K562 (cell line): ENCODE measurements around the gene CD164L2. TPM values are rescaled to one million over a fixed set of nuclear protein-coding genes. Genes with fewer than 3 reads are reported as not detected.
A peak's percentile ranks its signal among the peaks of the same experiment; 100 is the strongest.

Source experiments
- ATAC-seq: fragments of 200-7000 bp; cut with Tn5 transposase; 3 replicates; pipeline ENCODE4 v1.9.1; 2020; ENCODE audit warnings: moderate library complexity
- BruUV-seq: library from RNA; stranded (reverse); fragments of 400-500 nt; replicated peaks from 2 replicates; lab custom pipeline; 2021; lab: Mats Ljungman, UMichigan
- CTCF ChIA-PET: fragments of 300-600 bp; formaldehyde crosslinking; extraction: SDS; loops from one replicate; lab custom pipeline; 2021; ENCODE audit warnings: low intra/inter-chr PET ratio; lab: Yijun Ruan, JAX
- POLR2A ChIA-PET: fragments of 300-600, 350-650 bp; sonication (Branson Sonifier 250); formaldehyde crosslinking; extraction: SDS; loops from one replicate; lab custom pipeline; 2021; ENCODE audit warnings: antibody characterized with exemption, inconsistent platforms; lab: Yijun Ruan, JAX
- DNase-seq, 4 experiments: peaks; one replicate each; pipeline versions ENCODE4 v3.0.0 to v3.0.0-alpha.2; 2011 to 2018; ENCODE audit warnings: low spot score in 3 of 4, mixed read lengths in 3 of 4; ENCODE audit errors: extremely low read depth in 1 of 4
- FAIRE-seq: peaks from 2 replicates; lab custom pipeline; 2011; peaks lifted over from hg19 to GRCh38; lab: Jason Lieb, UNC
- H2AFZ ChIP-seq: 2 replicates; pipeline ENCODE4 v1.6.0; 2011; ENCODE audit warnings: low read depth, low read length, control low read depth, inconsistent platforms
- H3K27ac ChIP-seq: fragments of 200-600 bp; 3 replicates; pipeline ENCODE4 v1.8.0; 2011; ENCODE audit warnings: low read depth, mild to moderate bottlenecking, control low read depth, inconsistent platforms, low read length, moderate library complexity, mixed read lengths; ENCODE audit errors: extremely low read depth
- H3K27me3 ChIP-seq, 2 experiments: fragments of 300-600 bp in 1 of 2; 2 replicates in 1 of 2; 3 replicates in 1 of 2; pipeline versions ENCODE4 v1.6.0 to v1.8.0; 2011; ENCODE audit warnings: inconsistent platforms in 2 of 2, low read length in 2 of 2, mild to moderate bottlenecking in 1 of 2, mixed read lengths in 1 of 2, moderate library complexity in 1 of 2; ENCODE audit not compliant: control insufficient read depth in 2 of 2, insufficient read depth in 2 of 2
- H3K36me3 ChIP-seq: fragments of 300-600 bp; 3 replicates; pipeline ENCODE4 v1.8.0; 2011; ENCODE audit warnings: mild to moderate bottlenecking, low read length, inconsistent platforms; ENCODE audit not compliant: control insufficient read depth, insufficient read depth
- H3K4me1 ChIP-seq, 2 experiments: fragments of 200-600 bp in 1 of 2; replicated peaks in 1 of 2; 2 replicates in 1 of 2; 3 replicates in 1 of 2; pipeline versions ENCODE4 v1.5.1 to v1.8.0; 2011; ENCODE audit warnings: inconsistent platforms in 2 of 2, low read length in 2 of 2, mild to moderate bottlenecking in 1 of 2, mixed read lengths in 1 of 2, moderate library complexity in 1 of 2; ENCODE audit not compliant: control insufficient read depth in 2 of 2, insufficient read depth in 2 of 2
- H3K4me2 ChIP-seq: 2 replicates; pipeline ENCODE4 v1.6.1; 2011; ENCODE audit warnings: low read length, control low read depth, inconsistent platforms, mixed read lengths; ENCODE audit not compliant: insufficient read depth
- H3K4me3 ChIP-seq: fragments of 200-600 bp; sonication (generic), shearing (Covaris generic); 2 replicates; pipeline ENCODE4 v1.5.1; 2016; ENCODE audit warnings: control low read depth, inconsistent platforms
- H3K79me2 ChIP-seq: fragments of 200-600 bp; 3 replicates; pipeline ENCODE4 v1.8.0; 2011; ENCODE audit warnings: low read length, inconsistent platforms; ENCODE audit not compliant: control insufficient read depth, insufficient read depth
- H3K9ac ChIP-seq, 2 experiments: 2 replicates each; pipeline versions ENCODE4 v1.6.0 to v1.6.1; 2011; ENCODE audit warnings: low read depth in 2 of 2, low read length in 2 of 2, control low read depth in 1 of 2, inconsistent platforms in 1 of 2, mild to moderate bottlenecking in 1 of 2, mixed read lengths in 1 of 2; ENCODE audit not compliant: insufficient read depth in 1 of 2
- H3K9me1 ChIP-seq: one replicate; pipeline ENCODE4 v1.6.0; 2011; ENCODE audit warnings: inconsistent platforms, mild to moderate bottlenecking, low read length, moderate library complexity; ENCODE audit not compliant: control insufficient read depth, insufficient read depth
- H3K9me3 ChIP-seq: replicated peaks from 2 replicates; pipeline ENCODE4 v1.5.1; 2011; ENCODE audit warnings: low read depth, low read length, inconsistent platforms; ENCODE audit not compliant: control insufficient read depth, insufficient read depth
- H4K20me1 ChIP-seq: replicated peaks from 2 replicates; pipeline ENCODE4 v1.6.1; 2011; ENCODE audit warnings: low read length, inconsistent platforms, mixed read lengths; ENCODE audit not compliant: control insufficient read depth, insufficient read depth
- ARID2 ChIP-seq: fragments of 450-650 bp; IDR thresholded peaks from 2 replicates; pipeline ENCODE4 v1.6.1; 2017; ENCODE audit warnings: antibody characterized with exemption, mild to moderate bottlenecking
- CGGBP1 ChIP-seq: fragments of 250-450 bp; sonication (Bioruptor Pico); IDR thresholded peaks from 2 replicates; pipeline ENCODE4 v1.9.0; 2021; ENCODE audit warnings: mild to moderate bottlenecking
- E4F1 ChIP-seq: fragments of 250-450 bp; sonication (Bioruptor Pico); IDR thresholded peaks from 2 replicates; pipeline ENCODE4 v1.5.0; 2021; ENCODE audit warnings: mild to moderate bottlenecking, borderline replicate concordance
- FOXM1 ChIP-seq, 2 experiments: fragments of 450-650 bp in 1 of 2; sonication (generic) in 1 of 2; formaldehyde crosslinking in 1 of 2; IDR thresholded peaks; 2 replicates each; pipeline versions ENCODE4 v1.6.1 to v1.9.0; 2017 to 2022; ENCODE audit warnings: low read depth in 2 of 2, mild to moderate bottlenecking in 2 of 2, missing genetic modification reagents in 1 of 2, moderate library complexity in 1 of 2
- FOXP1 ChIP-seq: sonication (generic); formaldehyde crosslinking; IDR thresholded peaks from 2 replicates; pipeline ENCODE4 v1.8.0; 2022; ENCODE audit warnings: mild to moderate bottlenecking, missing genetic modification reagents
- GATAD2B ChIP-seq: fragments of 450-650 bp; IDR thresholded peaks from 2 replicates; pipeline ENCODE4 v1.6.1; 2017; ENCODE audit warnings: mild to moderate bottlenecking, borderline replicate concordance
- NR2C1 ChIP-seq, 2 experiments: fragments of 450-650 bp; IDR thresholded peaks; 2 replicates each; pipeline ENCODE4 v1.6.1; 2017; ENCODE audit warnings: mild to moderate bottlenecking in 2 of 2, antibody characterized with exemption in 1 of 2, inconsistent platforms in 1 of 2, missing compliant biosample characterization in 1 of 2, missing genetic modification characterization in 1 of 2
- POLR2AphosphoS2 ChIP-seq: IDR thresholded peaks from 2 replicates; pipeline ENCODE4 v1.6.1; 2012; ENCODE audit warnings: low read length, improper control_type of control experiment
- POLR2G ChIP-seq: fragments of 200-400 bp; formaldehyde crosslinking; IDR thresholded peaks from 2 replicates; pipeline ENCODE4 v1.6.1; 2017; ENCODE audit warnings: low read depth, mild to moderate bottlenecking, antibody characterized with exemption, low read length, moderate library complexity
- RBFOX2 ChIP-seq: fragments of 200-400 bp; formaldehyde crosslinking; IDR thresholded peaks from 2 replicates; pipeline ENCODE4 v1.6.1; 2017; ENCODE audit warnings: low read depth, mild to moderate bottlenecking, low read length, moderate library complexity
- SP1 ChIP-seq: sonication (generic); formaldehyde crosslinking; IDR thresholded peaks from 2 replicates; pipeline ENCODE4 v1.8.1; 2022; ENCODE audit warnings: mild to moderate bottlenecking, missing genetic modification reagents
- ZC3H4 ChIP-seq: sonication (generic); formaldehyde crosslinking; IDR thresholded peaks from 2 replicates; pipeline ENCODE4 v1.9.0; 2021; ENCODE audit warnings: missing genetic modification reagents, borderline replicate concordance
- ZNF589 ChIP-seq: fragments of 200-800 bp; sonication (Bioruptor generic); IDR thresholded peaks from 2 replicates; pipeline ENCODE4 v1.6.1; 2016; ENCODE audit warnings: low read depth, missing genetic modification characterization, missing compliant biosample characterization
- ZNF707 ChIP-seq: fragments of 250-450 bp; sonication (Bioruptor Pico); conservative IDR thresholded peaks from 2 replicates; pipeline ENCODE4 v1.8.0; 2022; ENCODE audit warnings: inconsistent platforms, mild to moderate bottlenecking, moderate library complexity
- WGBS: fragments of 100-300 bp; shearing (Covaris generic); methylation state at CpG from one replicate; pipeline ENCODE4 v1.1.6; 2016; ENCODE audit warnings: low coverage, mixed read lengths; ENCODE audit not compliant: insufficient coverage; ENCODE audit errors: missing lambda C conversion rate; 5-methylcytosine and 5-hydroxymethylcytosine counted together
- in situ Hi-C: fragments of 300-500 bp; cut with MboI; formaldehyde crosslinking; loops from 4 replicates; pipeline ENCODE4 v1.15.0; 2018; ENCODE audit warnings: inconsistent platforms, mixed read lengths
- intact Hi-C: fragments of 100-400 bp; cut with micrococcal nuclease; formaldehyde crosslinking; loops from 2 replicates; pipeline ENCODE4 v1.14.2; 2022
- polyA plus RNA-seq, 8 experiments: library from polyadenylated mRNA; depleted of rRNA in 4 of 8; stranded (reverse) in 5 of 8; unstranded in 3 of 8; fragments of >200 nt; fragmentation: Nextera tagmentation in 2 of 8; fragmentation: Illumina TruSeq in 1 of 8; extraction: Ambion mirVana in 2 of 8; extraction: Trizol in 1 of 8; gene quantifications; 2 replicates each; pipeline versions ENCODE4 v1.2.1 to v1.2.3, GENCODE V29; 2011 to 2014; ENCODE audit warnings: inconsistent platforms in 1 of 8, missing spikeins in 1 of 8
- total RNA-seq, 7 experiments: library from RNA; depleted of rRNA in 6 of 7; stranded (reverse); fragments of >200 nt in 6 of 7; fragmentation: Illumina TruSeq in 2 of 7; extraction: Trizol in 2 of 7; gene quantifications; 2 replicates each; pipeline versions ENCODE4 v1.2.1 to v1.2.3, GENCODE V29; 2011 to 2021; ENCODE audit warnings: low replicate concordance in 1 of 7

The CD164L2 gene
- total and polyA plus RNA-seq, 9 of the 15 experiments (the other 6 are each of a cell fraction or from before 2014, with no cell fraction given) = 0.08 to 0.92 (median 0.38) TPM; not detected in 1

GRCh38 chr1:27333717-27334279 lies 49.3 kb downstream of the CD164L2 start:
- peaks cover 11% of the 10 kb centered on the region; the same call in 2 of the 3 replicates for H3K79me2 ChIP-seq
- TF ChIP-seq POLR2AphosphoS2 (0 out of 2 replicates have a peak, but pooled peaks have one; percentile 54), NR2C1 (IDR thresholded peaks at IDR 0.05) (no peak), NR2C1 (tag; IDR thresholded peaks at IDR 0.05) (no peak), POLR2G (peak; percentile 59), SP1 (CRISPR knock-in tag) (no peak), GATAD2B (no peak), CGGBP1 (CRISPR knock-in tag) (no peak), E4F1 (CRISPR knock-in tag) (no peak), ZNF589 (no peak), RBFOX2 (peak; percentile 33; the same call in 1 of the 2 replicates), ZNF707 (no peak), FOXM1 (IDR thresholded peaks at IDR 0.05; ENCODE audit: low read depth) (no peak), FOXM1 (CRISPR knock-in tag; IDR thresholded peaks at IDR 0.05; ENCODE audit: low read depth) (no peak), FOXP1 (no peak), ARID2 (no peak), ZC3H4 (CRISPR knock-in tag) (0 out of 2 replicates have a peak, but pooled peaks have one; percentile 19)

More at GRCh38 chr1:27333717-27334279, 49.3 kb downstream of the CD164L2 start:
- DNase-seq = no peak
- in situ Hi-C loops = no loop called here
- H3K4me1 ChIP-seq = peaks cover 0 to 12% of the 10 kb centered on the region in 2 experiments; a peak in 2 of 5 replicates
- no peak overlapping the region for H2AFZ ChIP-seq
- peaks cover 73% of the 10 kb centered on the region; the same call in 2 of the 3 replicates for H3K36me3 ChIP-seq
- intact Hi-C loops = loop anchor here (2.0 kb wide), 1 partner anchor 61 kb away; no protein-coding TSS in a partner anchor
- H3K4me3 ChIP-seq = no peak overlapping the region
- no peaks in the 10 kb centered on the region for H3K9me3 ChIP-seq
- no peak for FAIRE-seq
- no peaks in the 10 kb centered on the region for H3K9me1 ChIP-seq
- 88% methylated on average over 17 of the region's 17 CpGs for WGBS
- H4K20me1 ChIP-seq = peaks cover 8% of the 10 kb centered on the region; the same call in 1 of the 2 replicates
- CTCF ChIA-PET = interaction anchor here (1.9 kb wide), 1 partner anchor 39 kb away, joined by 7 read pairs; no protein-coding TSS in a partner anchor
- POLR2A ChIA-PET = interaction anchor here (0.6 to 2.5 kb wide), 4 partner anchors 10 to 32 kb away, joined by 3 to 23 read pairs (median 4); partner anchors contain the start of gene TMEM222
- no TSS peak for BruUV-seq
- H3K27ac ChIP-seq = no peak overlapping the region
- no peaks in the 10 kb centered on the region for H3K27me3 ChIP-seq
- no peak; the same call in 2 of the 3 replicates for ATAC-seq
- no peak overlapping the region for H3K4me2 ChIP-seq
- H3K9ac ChIP-seq = peak overlapping the region in 1 of 2 experiments; percentile 19; a peak in 1 of 4 replicates
